GM15510 (cell line): ENCODE results near the gene ROPN1L.

ENCODE experiments used
- POLR2A ChIP-seq: IDR thresholded peaks from 3 replicates; pipeline ENCODE4 v1.6.1; 2011; ENCODE audit warnings: borderline replicate concordance; ENCODE audit not compliant: insufficient read length; ENCODE audit errors: extremely low read depth

ROPN1L gene

GRCh38 chr5:10447041-10447440 lies 5.4 kb downstream of the ROPN1L start:
- TF ChIP-seq POLR2A: no peak

- no peak for TF ChIP-seq POLR2A
Observed at GRCh38 chr5:10448754-10449360, 7.2 kb downstream of the ROPN1L start.

DNA sequence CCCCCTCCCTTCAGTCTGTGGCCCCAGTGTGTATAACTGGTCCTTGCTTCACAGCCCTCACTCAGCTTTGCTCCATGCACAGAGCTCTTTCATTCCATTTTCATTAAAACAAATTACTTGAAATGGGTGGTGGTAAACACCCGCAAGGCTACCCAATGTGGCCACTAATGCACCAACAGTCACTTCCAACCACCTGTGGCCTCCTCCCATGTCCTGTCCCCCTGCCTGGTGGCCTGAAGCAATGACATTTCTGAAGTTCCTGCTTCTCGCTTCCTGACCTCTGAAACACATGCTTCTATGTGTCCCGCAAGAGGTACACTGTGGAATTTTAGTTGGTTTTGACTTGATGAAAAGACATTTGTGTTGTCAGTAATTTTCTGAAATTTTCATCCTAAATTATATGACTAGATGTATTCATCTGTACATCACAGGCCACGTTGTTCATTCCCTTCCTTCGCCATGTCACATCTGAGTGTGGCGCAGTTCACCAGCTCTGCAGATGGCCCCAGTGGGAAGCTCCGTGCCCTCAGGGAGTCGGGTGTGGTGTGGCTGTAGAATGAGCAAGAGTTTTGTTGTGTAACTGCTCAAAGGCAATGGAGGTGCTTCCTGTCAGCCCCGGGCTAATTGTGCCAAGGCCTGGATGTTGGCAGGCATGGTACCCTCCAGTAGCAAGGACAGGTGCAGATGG lies 9.6 kb downstream of the ROPN1L start:
- no peak for TF ChIP-seq POLR2A

- TF ChIP-seq POLR2A: no peak
Observed at GRCh38 chr5:10452768-10453331, 11.2 kb downstream of the ROPN1L start.

DNA sequence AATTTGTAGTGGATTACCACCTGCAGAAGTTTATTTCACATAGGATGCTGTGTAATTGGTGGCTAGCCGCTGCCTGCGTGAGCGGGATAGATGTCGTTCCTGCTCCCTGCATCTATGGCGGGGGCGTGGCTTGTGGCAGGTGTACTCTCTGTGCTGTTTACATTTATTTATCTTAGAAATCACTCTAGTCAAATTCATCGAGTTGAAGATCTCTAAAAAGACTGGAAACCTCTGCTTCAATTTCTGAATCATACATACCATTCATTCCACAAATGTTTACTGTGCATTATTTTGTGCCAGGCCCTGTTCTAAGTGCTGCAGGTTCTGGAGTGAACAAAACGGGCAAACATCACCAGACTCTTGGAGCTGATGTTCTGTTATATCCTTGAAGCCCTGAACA lies 11.9 kb downstream of the ROPN1L start:
- TF ChIP-seq POLR2A: no peak

GRCh38 chr5:10454591-10455276 lies 13.1 kb downstream of the ROPN1L start:
- TF ChIP-seq POLR2A: no peak

GRCh38 chr5:10455277-10455670 lies 13.6 kb downstream of the ROPN1L start:
- no peak for TF ChIP-seq POLR2A

DNA sequence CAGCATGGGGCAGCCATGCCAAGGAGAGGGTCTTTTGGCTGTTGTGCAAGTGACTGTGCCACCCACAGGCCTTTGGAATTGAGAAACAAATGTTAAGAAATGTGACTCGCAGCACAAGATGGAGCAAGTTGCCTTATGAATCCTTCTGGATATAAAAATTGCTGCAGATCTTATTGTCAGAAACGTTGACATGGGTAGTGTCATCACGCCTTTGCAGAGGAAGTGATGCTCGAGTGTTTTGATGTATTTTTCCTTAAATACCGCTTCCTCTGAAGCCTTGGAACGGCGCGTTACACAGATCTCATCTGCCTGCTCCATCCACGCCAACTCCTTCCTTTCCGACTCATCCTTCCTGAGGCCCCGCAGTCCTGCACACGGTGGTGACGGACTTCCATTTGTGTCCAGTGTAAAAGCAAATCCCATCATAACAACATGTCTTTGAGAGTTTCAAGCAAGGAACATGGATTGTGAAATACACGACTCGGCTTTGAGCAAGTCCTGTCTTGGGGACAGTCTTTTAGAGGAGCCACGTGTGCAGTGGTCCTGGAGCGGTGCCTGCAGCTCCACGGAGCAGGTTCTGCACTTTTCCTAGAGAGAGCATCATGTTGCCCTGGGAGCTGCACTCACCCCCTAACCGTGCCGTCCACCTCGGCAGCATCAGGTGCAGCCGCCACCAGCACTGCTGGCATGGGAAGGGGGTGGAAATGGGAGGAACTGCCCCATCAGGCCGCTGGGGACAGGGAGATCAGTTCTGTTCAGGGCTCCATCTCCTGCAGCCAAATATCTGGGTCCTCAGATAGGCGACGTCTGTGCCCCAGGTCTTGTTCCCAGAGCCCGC lies 15.1 kb downstream of the ROPN1L start:
- no peak for TF ChIP-seq POLR2A

- TF ChIP-seq POLR2A: no peak
Observed at GRCh38 chr5:10457682-10458574, 16.2 kb downstream of the ROPN1L start.

- no peak for TF ChIP-seq POLR2A
Observed at GRCh38 chr5:10459080-10460055, 17.7 kb downstream of the ROPN1L start.

DNA sequence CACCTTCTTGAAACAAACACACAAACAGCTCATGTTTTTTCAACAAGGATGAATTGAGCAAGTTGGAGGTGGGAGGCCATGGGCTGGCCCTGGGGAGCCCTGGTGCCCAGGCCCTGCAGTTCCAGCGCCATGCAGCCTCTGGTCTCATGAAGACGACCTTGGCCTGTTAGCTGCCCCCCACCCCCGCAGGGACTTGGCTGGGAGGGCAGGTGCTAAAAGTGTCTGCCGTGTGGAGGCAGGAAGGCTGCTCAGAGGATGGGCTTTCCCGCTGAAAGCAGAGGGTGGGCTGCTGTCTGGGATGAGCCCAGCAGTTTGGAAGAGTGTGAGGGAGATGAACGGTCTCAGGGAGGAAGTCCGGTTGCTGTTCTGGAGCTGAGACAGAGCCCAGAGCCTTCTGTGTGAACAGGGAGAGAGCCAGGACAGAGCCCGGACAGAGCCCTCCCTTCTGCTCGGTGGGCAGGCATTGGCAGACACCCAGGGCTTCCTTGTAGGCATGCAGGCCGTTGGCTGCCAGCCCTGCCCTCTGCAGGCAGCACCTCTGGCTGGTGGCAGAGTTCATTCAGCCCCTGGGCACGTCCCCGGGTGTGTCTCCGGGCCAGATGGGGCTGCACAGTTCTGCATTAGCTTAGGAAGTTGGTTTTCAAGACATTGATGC lies 18.7 kb downstream of the ROPN1L start:
- TF ChIP-seq POLR2A: no peak

- TF ChIP-seq POLR2A: no peak
Observed at GRCh38 chr5:10461041-10461440, 19.4 kb downstream of the ROPN1L start.
